A673 (cell line): ENCODE data around the gene SPATA4. TPM values are rescaled to one million over a fixed set of nuclear protein-coding genes. Genes with fewer than 3 reads are reported as not detected.

Experiments
- BruUV-seq: library from RNA; stranded (reverse); fragments of 400-500 nt; replicated peaks from 2 replicates; lab custom pipeline; 2021; lab: Mats Ljungman, UMichigan
- CTCF ChIA-PET: fragments of 300-600 bp; sonication (Branson Sonifier 250); formaldehyde crosslinking; loops from one replicate; lab custom pipeline; 2022; ENCODE audit warnings: antibody characterized with exemption; lab: Charles Lee
- POLR2A ChIA-PET: fragments of 300-600 bp; sonication (Branson Sonifier 250); formaldehyde crosslinking; loops from one replicate; lab custom pipeline; 2022; ENCODE audit warnings: antibody characterized with exemption; ENCODE audit not compliant: low non-redundant PET; lab: Charles Lee
- DNase-seq: peaks from one replicate; pipeline ENCODE4 v3.0.0-alpha.2; 2015; ENCODE audit warnings: low spot score
- H3K27ac ChIP-seq: fragments of 200-600 bp; sonication (generic); 2 replicates; pipeline ENCODE4 v1.5.1; 2016; ENCODE audit warnings: mixed run types, low read depth, mild to moderate bottlenecking, mixed read lengths, antibody characterized with exemption, low read length; ENCODE audit not compliant: poor library complexity, severe bottlenecking
- H3K27me3 ChIP-seq: fragments of 200-600 bp; sonication (generic); replicated peaks from 2 replicates; pipeline ENCODE4 v1.6.1; 2017; ENCODE audit warnings: mixed run types, low read depth, mild to moderate bottlenecking, mixed read lengths, antibody characterized with exemption, low read length; ENCODE audit not compliant: insufficient read depth, poor library complexity
- H3K36me3 ChIP-seq: fragments of 200-600 bp; sonication (generic); 2 replicates; pipeline ENCODE4 v1.6.1; 2016; ENCODE audit warnings: mixed run types, mild to moderate bottlenecking, mixed read lengths, antibody characterized with exemption, low read length; ENCODE audit not compliant: insufficient read depth, poor library complexity, severe bottlenecking
- H3K4me1 ChIP-seq: fragments of 200-600 bp; sonication (generic); 2 replicates; pipeline ENCODE4 v1.6.1; 2017; ENCODE audit warnings: mixed run types, mild to moderate bottlenecking, mixed read lengths, antibody characterized with exemption, low read length; ENCODE audit not compliant: insufficient read depth, poor library complexity, severe bottlenecking
- H3K4me3 ChIP-seq: fragments of 200-600 bp; sonication (generic); 2 replicates; pipeline ENCODE4 v1.5.1; 2016; ENCODE audit warnings: low read depth, mixed run types, mild to moderate bottlenecking, mixed read lengths, low read length; ENCODE audit not compliant: poor library complexity, severe bottlenecking
- H3K9me3 ChIP-seq: fragments of 200-600 bp; sonication (generic); 2 replicates; pipeline ENCODE4 v1.6.1; 2016; ENCODE audit warnings: mixed run types, low read depth, mild to moderate bottlenecking, mixed read lengths, antibody characterized with exemption, low read length; ENCODE audit not compliant: poor library complexity, severe bottlenecking
- CTCF ChIP-seq: fragments of 300-800, 200-600 bp; sonication (generic); conservative IDR thresholded peaks from 2 replicates; pipeline ENCODE4 v1.5.1; 2017; ENCODE audit warnings: low read depth, mild to moderate bottlenecking, antibody characterized with exemption, low read length, moderate library complexity, mixed read lengths
- EZH2 ChIP-seq: fragments of 200-600 bp; sonication (generic); IDR thresholded peaks from 2 replicates; pipeline ENCODE4 v1.6.1; 2017; ENCODE audit warnings: borderline replicate concordance, low read depth, mild to moderate bottlenecking, mixed read lengths, antibody characterized with exemption, low read length; ENCODE audit not compliant: poor library complexity, severe bottlenecking
- intact Hi-C: fragments of 100-400 bp; cut with micrococcal nuclease; formaldehyde crosslinking; loops from one replicate; pipeline ENCODE4 v1.10.0; 2022; ENCODE audit not compliant: unreplicated experiment
- total RNA-seq: library from RNA; stranded (reverse); gene quantifications from 2 replicates; pipeline ENCODE4 v1.2.3, GENCODE V29; 2021

The SPATA4 gene
- total RNA-seq, 1 experiment from 2014 or later: not detected

GRCh38 chr4:176207839-176208238 is 12.5 kb upstream of the SPATA4 start:
- Histone ChIP-seq H3K4me3 (no peak overlapping the region), H3K27ac (no peak overlapping the region), H3K36me3 (no peaks in the 10 kb centered on the region), H3K9me3 (no peaks in the 10 kb centered on the region), H3K4me1 (no peaks in the 10 kb centered on the region), H3K27me3 (no peaks in the 10 kb centered on the region)
- DNase-seq: no peak
- no TSS peak for BruUV-seq
- POLR2A ChIA-PET: no interaction called here
- CTCF ChIA-PET: no interaction called here
- intact Hi-C loops: no loop called here
- TF ChIP-seq CTCF: no peak
- TF ChIP-seq EZH2: no peak

GRCh38 chr4:176205299-176205698 is 9.9 kb upstream of the SPATA4 start:
- POLR2A ChIA-PET: no interaction called here
- Histone ChIP-seq H3K36me3 (no peaks in the 10 kb centered on the region), H3K27ac (no peak overlapping the region), H3K27me3 (no peaks in the 10 kb centered on the region), H3K4me3 (no peak overlapping the region), H3K9me3 (no peaks in the 10 kb centered on the region), H3K4me1 (no peaks in the 10 kb centered on the region)
- BruUV-seq: no TSS peak
- no peak for DNase-seq
- CTCF ChIA-PET: no interaction called here
- intact Hi-C loops: no loop called here
- no peak for TF ChIP-seq CTCF

- TF ChIP-seq CTCF: no peak
- ChIA-PET CTCF (no interaction called here), POLR2A (no interaction called here)
- Histone ChIP-seq H3K36me3 (no peaks in the 10 kb centered on the region), H3K4me3 (no peak overlapping the region), H3K27me3 (no peaks in the 10 kb centered on the region), H3K9me3 (no peaks in the 10 kb centered on the region), H3K4me1 (no peaks in the 10 kb centered on the region), H3K27ac (no peak overlapping the region)
- DNase-seq: no peak
- intact Hi-C loops: no loop called here
- BruUV-seq: no TSS peak
These were observed 3.0 kb upstream of the SPATA4 start for GRCh38 chr4:176198316-176198903.
